ENCODE data around the gene CNGB1. TPM values are rescaled to one million over a fixed set of nuclear protein-coding genes. Genes with fewer than 3 reads are reported as not detected.
A peak's percentile ranks its signal among the peaks of the same experiment; 100 is the strongest.
"Not testable (repeated sequence)": the region's sequence is repeated elsewhere in the genome, so short reads cannot be mapped to it uniquely, and the experiment has no call there.

Gene CNGB1
- total RNA-seq, 1 donor from 2014 or later, result not detected

GRCh38 chr16:57979006-57979585, 8.2 kb upstream of the CNGB1 start:
- Mint-ChIP-seq H3K9me3 (no peaks in the 10 kb centered on the region), H3K27me3 (ENCODE audit: insufficient read depth, low read depth) (peaks cover 14% of the 10 kb centered on the region), H3K4me1 (no peaks in the 10 kb centered on the region), H3K4me3 (no peak overlapping the region), H3K36me3 (no peaks in the 10 kb centered on the region), H3K27ac (no peak overlapping the region)
- H3K4me1 ChIP-seq, result peaks cover 11% of the 10 kb centered on the region
- no peaks in the 10 kb centered on the region for H4K20me1 ChIP-seq (ENCODE audit: low read depth)
- H3K36me3 ChIP-seq, result no peaks in the 10 kb centered on the region
- H3K4me2 ChIP-seq, result no peak overlapping the region
- H3K9ac ChIP-seq, result no peak overlapping the region
- no peak for TF ChIP-seq CTCF (IDR thresholded peaks at IDR 0.05)
- TF ChIP-seq EZH2 (IDR thresholded peaks at IDR 0.05), result no peak
- no peak for TF ChIP-seq EZH2phosphoT487 (IDR thresholded peaks at IDR 0.05)
- H3F3A ChIP-seq (ENCODE audit: low read depth), result peaks cover 10% of the 10 kb centered on the region
- H3K27me3 ChIP-seq, result peaks cover 9% of the 10 kb centered on the region
- no peak for DNase-seq (ENCODE audit: low spot score)
- H3K79me2 ChIP-seq (ENCODE audit: low read depth), result no peaks in the 10 kb centered on the region
- H3K4me3 ChIP-seq, result no peak overlapping the region
- H2AFZ ChIP-seq (replicated peaks), result no peak overlapping the region
- H3K27ac ChIP-seq, result no peak overlapping the region
- H3K9me3 ChIP-seq (ENCODE audit: low read depth), result no peaks in the 10 kb centered on the region

GRCh38 chr16:57978070-57978465, 7.1 kb upstream of the CNGB1 start:
- H3K4me2 ChIP-seq; H3K36me3 Mint-ChIP-seq; H3K9me3 Mint-ChIP-seq; H3K9me3 ChIP-seq (ENCODE audit: low read depth); H3K27me3 ChIP-seq; H4K20me1 ChIP-seq (ENCODE audit: low read depth); H3K27ac ChIP-seq; H3K36me3 ChIP-seq; H3K4me3 ChIP-seq; H3K79me2 ChIP-seq (ENCODE audit: low read depth); H3K4me3 Mint-ChIP-seq; H2AFZ ChIP-seq (replicated peaks); H3K9ac ChIP-seq; H3K4me1 Mint-ChIP-seq; H3K27ac Mint-ChIP-seq; DNase-seq (ENCODE audit: low spot score); H3F3A ChIP-seq (ENCODE audit: low read depth): not testable (repeated sequence)
- H3K4me1 ChIP-seq, result peaks cover 11% of the 10 kb centered on the region
- H3K27me3 Mint-ChIP-seq (ENCODE audit: insufficient read depth, low read depth), result peaks cover 17% of the 10 kb centered on the region

GRCh38 chr16:57977418-57978069, 6.6 kb upstream of the CNGB1 start:
- no peak overlapping the region for H3K4me2 ChIP-seq
- no peak overlapping the region for H3K27ac ChIP-seq
- Mint-ChIP-seq H3K9me3 (no peaks in the 10 kb centered on the region), H3K4me1 (no peaks in the 10 kb centered on the region), H3K27me3 (ENCODE audit: insufficient read depth, low read depth) (peaks cover 20% of the 10 kb centered on the region), H3K4me3 (no peak overlapping the region), H3K27ac (no peak overlapping the region), H3K36me3 (no peaks in the 10 kb centered on the region)
- TF ChIP-seq CTCF (IDR thresholded peaks at IDR 0.05) (peak; percentile 39), EZH2phosphoT487 (IDR thresholded peaks at IDR 0.05) (no peak), EZH2 (IDR thresholded peaks at IDR 0.05) (no peak)
- H3K79me2 ChIP-seq (ENCODE audit: low read depth), result no peaks in the 10 kb centered on the region
- H3K36me3 ChIP-seq, result no peaks in the 10 kb centered on the region
- no peak overlapping the region for H3K4me3 ChIP-seq
- H3K9ac ChIP-seq, result no peak overlapping the region
- no peaks in the 10 kb centered on the region for H4K20me1 ChIP-seq (ENCODE audit: low read depth)
- H3F3A ChIP-seq (ENCODE audit: low read depth), result peaks cover 10% of the 10 kb centered on the region
- no peaks in the 10 kb centered on the region for H3K27me3 ChIP-seq
- no peaks in the 10 kb centered on the region for H3K9me3 ChIP-seq (ENCODE audit: low read depth)
- DNase-seq (ENCODE audit: low spot score), result peak; percentile 44
- H2AFZ ChIP-seq (replicated peaks), result no peak overlapping the region
- H3K4me1 ChIP-seq, result peaks cover 11% of the 10 kb centered on the region

- Histone ChIP-seq H3K4me2 (peak overlapping the region; percentile 37), H3K9ac (no peak overlapping the region), H2AFZ (replicated peaks) (peak overlapping the region; percentile 32), H4K20me1 (ENCODE audit: low read depth) (no peaks in the 10 kb centered on the region), H3K4me1 (peaks cover 13% of the 10 kb centered on the region), H3K9me3 (ENCODE audit: low read depth) (no peaks in the 10 kb centered on the region), H3K36me3 (no peaks in the 10 kb centered on the region), H3K27me3 (no peaks in the 10 kb centered on the region), H3K79me2 (ENCODE audit: low read depth) (no peaks in the 10 kb centered on the region), H3K4me3 (no peak overlapping the region), H3F3A (ENCODE audit: low read depth) (peaks cover 10% of the 10 kb centered on the region), H3K27ac (no peak overlapping the region)
- no peaks in the 10 kb centered on the region for H3K9me3 Mint-ChIP-seq
- no peak overlapping the region for H3K4me3 Mint-ChIP-seq
- H3K4me1 Mint-ChIP-seq, result no peaks in the 10 kb centered on the region
- peak; percentile 46 for DNase-seq (ENCODE audit: low spot score)
- no peak overlapping the region for H3K27ac Mint-ChIP-seq
- peaks cover 22% of the 10 kb centered on the region for H3K27me3 Mint-ChIP-seq (ENCODE audit: insufficient read depth, low read depth)
- TF ChIP-seq EZH2 (IDR thresholded peaks at IDR 0.05), result no peak
- no peak for TF ChIP-seq CTCF (IDR thresholded peaks at IDR 0.05)
- no peak for TF ChIP-seq EZH2phosphoT487 (IDR thresholded peaks at IDR 0.05)
- H3K36me3 Mint-ChIP-seq, result no peaks in the 10 kb centered on the region
These were observed 5.4 kb upstream of the CNGB1 start for GRCh38 chr16:57976331-57976796.
